B cell (primary cell): ENCODE results near the gene PEX7. TPM values are rescaled to one million over a fixed set of nuclear protein-coding genes. Genes with fewer than 3 reads are reported as not detected.

Source experiments
- ATAC-seq: fragments of 200-7000 bp; cut with Tn5 transposase; one replicate; pipeline ENCODE4 v1.10.0; 2021; ENCODE audit warnings: low read depth, mild to moderate bottlenecking, moderate number of reproducible peaks, moderate library complexity
- CTCF ChIA-PET: fragments of 350-600 bp; sonication (Branson Sonifier 250); formaldehyde crosslinking; loops from one replicate; lab custom pipeline; 2021; ENCODE audit warnings: antibody characterized with exemption, inconsistent platforms; lab: Charles Lee
- POLR2A ChIA-PET: fragments of 350-600 bp; sonication (Branson Sonifier 250); formaldehyde crosslinking; loops from one replicate; lab custom pipeline; 2021; ENCODE audit warnings: antibody characterized with exemption; lab: Charles Lee
- DNase-seq: peaks from one replicate; pipeline ENCODE4 v3.0.0; 2013
- H2AFZ ChIP-seq: 2 replicates; pipeline ENCODE4 v1.6.1; 2012; ENCODE audit warnings: mild to moderate bottlenecking, low read depth, low read length; ENCODE audit not compliant: insufficient read depth, poor library complexity, severe bottlenecking
- H3K27ac ChIP-seq, 2 donors: 1 replicate in 1 of 2; 2 replicates in 1 of 2; pipeline ENCODE4 v1.5.1; 2012 to 2013; ENCODE audit warnings: low read length in 2 of 2, mild to moderate bottlenecking in 2 of 2, moderate library complexity in 1 of 2
- H3K27me3 ChIP-seq, 4 experiments: fragments of 200-600 bp in 1 of 4; sonication (generic) in 1 of 4; replicated peaks in 1 of 4; 1 replicate in 2 of 4; 2 replicates in 2 of 4; pipeline versions ENCODE4 v1.6.1 to v1.7.0; 2013 to 2016; ENCODE audit warnings: low read length in 3 of 4, mild to moderate bottlenecking in 2 of 4, mixed read lengths in 1 of 4, moderate library complexity in 1 of 4; ENCODE audit not compliant: insufficient read depth in 4 of 4, control insufficient read depth in 3 of 4; ENCODE audit errors: control extremely low read depth in 1 of 4
- H3K36me3 ChIP-seq, 2 experiments: replicated peaks in 1 of 2; 1 replicate in 1 of 2; 2 replicates in 1 of 2; pipeline versions ENCODE4 v1.6.1 to v1.7.1; 2013; ENCODE audit warnings: low read length in 1 of 2; ENCODE audit not compliant: insufficient read depth in 2 of 2, control insufficient read depth in 1 of 2; ENCODE audit errors: control extremely low read depth in 1 of 2, extremely low read depth in 1 of 2
- H3K4me1 ChIP-seq, 2 donors: fragments of 200-600 bp in 1 of 2; sonication (generic) in 1 of 2; 1 replicate in 1 of 2; 2 replicates in 1 of 2; pipeline versions ENCODE4 v1.5.1 to v1.6.1; 2013 to 2017; ENCODE audit warnings: low read length in 2 of 2; ENCODE audit not compliant: control insufficient read depth in 2 of 2, insufficient read depth in 2 of 2
- H3K4me2 ChIP-seq: replicated peaks from 2 replicates; pipeline ENCODE3; 2012; ENCODE audit warnings: mild to moderate bottlenecking, low read depth, low read length; ENCODE audit not compliant: poor library complexity, severe bottlenecking
- H3K4me3 ChIP-seq, 5 experiments: fragments of 200-600 bp in 1 of 5; sonication (generic) in 1 of 5; 1 replicate in 3 of 5; 2 replicates in 2 of 5; pipeline versions ENCODE4 v1.5.1 to v1.7.0; 2011 to 2016; ENCODE audit warnings: low read length in 4 of 5, mild to moderate bottlenecking in 4 of 5, low read depth in 2 of 5, control low read depth in 1 of 5, moderate library complexity in 1 of 5; ENCODE audit not compliant: insufficient read depth in 1 of 5; ENCODE audit errors: control extremely low read depth in 1 of 5, extremely low read depth in 1 of 5
- H3K79me2 ChIP-seq: fragments of 200-600 bp; sonication (generic); one replicate; pipeline ENCODE4 v1.6.0; 2016; ENCODE audit warnings: low read length; ENCODE audit not compliant: control insufficient read depth, insufficient read depth
- H3K9ac ChIP-seq: fragments of 200-600 bp; sonication (generic); 2 replicates; pipeline ENCODE4 v1.6.1; 2017; ENCODE audit warnings: mild to moderate bottlenecking, low read length, moderate library complexity
- H3K9me3 ChIP-seq, 3 donors: one replicate each; pipeline versions ENCODE4 v1.6.1 to v1.7.1; 2013; ENCODE audit warnings: low read length in 2 of 3; ENCODE audit not compliant: control insufficient read depth in 2 of 3, insufficient read depth in 1 of 3; ENCODE audit errors: control extremely low read depth in 1 of 3
- H4K20me1 ChIP-seq: 2 replicates; pipeline ENCODE4 v1.6.0; 2012; ENCODE audit warnings: mild to moderate bottlenecking, low read length; ENCODE audit not compliant: insufficient read depth, control insufficient read depth, poor library complexity, severe bottlenecking
- H3K27ac Mint-ChIP-seq: one replicate; pipeline ENCODE4 v1.8.0; 2021; ENCODE audit warnings: mixed read lengths
- H3K27me3 Mint-ChIP-seq: one replicate; pipeline ENCODE4 v1.8.0; 2021; ENCODE audit warnings: mixed read lengths
- H3K4me1 Mint-ChIP-seq: one replicate; pipeline ENCODE4 v1.8.0; 2021; ENCODE audit warnings: mixed read lengths
- H3K4me3 Mint-ChIP-seq: one replicate; pipeline ENCODE4 v1.8.0; 2021; ENCODE audit warnings: mixed read lengths
- H3K9me3 Mint-ChIP-seq: one replicate; pipeline ENCODE4 v1.8.0; 2022; ENCODE audit warnings: mixed read lengths; ENCODE audit not compliant: insufficient read depth
- EZH2 ChIP-seq: IDR thresholded peaks from 2 replicates; pipeline ENCODE4 v1.6.1; 2012; ENCODE audit warnings: borderline replicate concordance, low read depth, mild to moderate bottlenecking, moderate library complexity, low read length; ENCODE audit not compliant: insufficient read depth, poor library complexity, severe bottlenecking
- WGBS: methylation state at CpG from one replicate; pipeline ENCODE4 v1.1.5; 2013; ENCODE audit warnings: missing lambda C conversion rate; ENCODE audit not compliant: insufficient coverage; 5-methylcytosine and 5-hydroxymethylcytosine counted together
- intact Hi-C: fragments of 100-400 bp; cut with micrococcal nuclease; formaldehyde crosslinking; loops from one replicate; pipeline ENCODE4 v1.10.0; 2022
- polyA plus RNA-seq: library from polyadenylated mRNA; depleted of rRNA; stranded (reverse); fragments of >200 nt; gene quantifications from 2 replicates; pipeline ENCODE4 v1.2.3, GENCODE V29; 2012
- total RNA-seq, 2 donors: library from RNA; stranded (reverse); fragments of 120-200 nt in 1 of 2; gene quantifications; 1 replicate in 1 of 2; 2 replicates in 1 of 2; pipeline versions ENCODE4 v1.2.3 to v1.2.4, GENCODE V29; 2013 to 2022
- TF ChIP-seq, protein P1 (sequence below): fragments of 200-600 bp; IDR thresholded peaks from one replicate; pipeline ENCODE4 v1.8.0; 2022; ENCODE audit warnings: antibody characterized with exemption, mild to moderate bottlenecking

PEX7 gene
- total and polyA plus RNA-seq, 2 donors (not counting 1 experiment from before 2014, with no cell fraction given) = 3.9 TPM

DNA sequence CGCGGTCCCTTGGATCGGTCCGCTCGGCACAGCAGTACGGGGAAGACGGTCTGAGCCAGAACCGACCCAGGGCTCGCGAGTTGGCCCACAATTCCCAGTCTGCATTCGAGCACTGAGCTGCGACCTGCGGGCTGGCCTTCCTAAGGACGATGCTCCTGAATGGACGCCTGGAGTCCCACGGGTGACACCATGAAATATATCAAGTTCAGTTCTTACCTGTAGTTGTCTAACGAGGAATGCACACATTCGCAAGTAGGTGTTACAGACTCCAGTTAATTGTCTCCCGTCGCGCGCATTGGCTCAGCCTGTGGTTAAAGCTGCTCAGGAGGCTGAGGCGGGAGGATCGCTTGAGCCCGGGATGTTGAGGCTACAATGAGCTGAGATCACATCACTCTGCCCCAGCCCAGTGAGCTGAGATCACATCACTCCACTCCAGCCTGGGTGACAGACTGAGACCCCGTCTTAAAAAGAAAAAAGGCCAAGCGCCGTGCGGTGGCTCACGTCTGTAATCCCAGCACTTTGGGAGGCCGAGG, 802 bp downstream of the PEX7 start:
- Mint-ChIP-seq H3K4me1 (peaks cover 20% of the 10 kb centered on the region), H3K27me3 (peaks cover 3% of the 10 kb centered on the region), H3K4me3 (peak overlapping the region; percentile 90), H3K27ac (peak overlapping the region; percentile 91), H3K9me3 (no peaks in the 10 kb centered on the region)
- H3K4me1 ChIP-seq = peaks cover 12 to 13% of the 10 kb centered on the region in 2 donors
- peak overlapping the region; percentile 65 to 95 for H3K27ac ChIP-seq
- peaks cover 0 to 6% (median 0%) of the 10 kb centered on the region in 3 donors for H3K9me3 ChIP-seq
- peaks cover 3% of the 10 kb centered on the region for H3K79me2 ChIP-seq
- intact Hi-C loops = loop anchor here (2.0 to 10.0 kb wide), 4 partner anchors 102 to 534 kb away; partner anchors contain the start of genes BCLAF1, IFNGR1 and SLC35D3
- 67% methylated on average over 31 of the region's 31 CpGs for WGBS
- H3K4me2 ChIP-seq = peak overlapping the region; percentile 82
- peak overlapping the region; percentile 88 for H3K9ac ChIP-seq
- ATAC-seq (no peak), DNase-seq (no peak)
- TF ChIP-seq, protein P1, sequence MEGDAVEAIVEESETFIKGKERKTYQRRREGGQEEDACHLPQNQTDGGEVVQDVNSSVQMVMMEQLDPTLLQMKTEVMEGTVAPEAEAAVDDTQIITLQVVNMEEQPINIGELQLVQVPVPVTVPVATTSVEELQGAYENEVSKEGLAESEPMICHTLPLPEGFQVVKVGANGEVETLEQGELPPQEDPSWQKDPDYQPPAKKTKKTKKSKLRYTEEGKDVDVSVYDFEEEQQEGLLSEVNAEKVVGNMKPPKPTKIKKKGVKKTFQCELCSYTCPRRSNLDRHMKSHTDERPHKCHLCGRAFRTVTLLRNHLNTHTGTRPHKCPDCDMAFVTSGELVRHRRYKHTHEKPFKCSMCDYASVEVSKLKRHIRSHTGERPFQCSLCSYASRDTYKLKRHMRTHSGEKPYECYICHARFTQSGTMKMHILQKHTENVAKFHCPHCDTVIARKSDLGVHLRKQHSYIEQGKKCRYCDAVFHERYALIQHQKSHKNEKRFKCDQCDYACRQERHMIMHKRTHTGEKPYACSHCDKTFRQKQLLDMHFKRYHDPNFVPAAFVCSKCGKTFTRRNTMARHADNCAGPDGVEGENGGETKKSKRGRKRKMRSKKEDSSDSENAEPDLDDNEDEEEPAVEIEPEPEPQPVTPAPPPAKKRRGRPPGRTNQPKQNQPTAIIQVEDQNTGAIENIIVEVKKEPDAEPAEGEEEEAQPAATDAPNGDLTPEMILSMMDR = peak; percentile 40
- no peak for TF ChIP-seq EZH2
- peak overlapping the region; percentile 99 for H2AFZ ChIP-seq
- POLR2A ChIA-PET = interaction anchor here (0.6 to 1.6 kb wide), 3 partner anchors 31 to 278 kb away, joined by 3 to 7 read pairs (median 4); partner anchors contain the start of gene MAP3K5
- peak overlapping the region; percentile 45 to 77 (median 61) for H3K4me3 ChIP-seq
- H4K20me1 ChIP-seq = no peaks in the 10 kb centered on the region
- no peaks in the 10 kb centered on the region for H3K36me3 ChIP-seq
- peaks cover 0 to 3% (median 0%) of the 10 kb centered on the region in 4 experiments for H3K27me3 ChIP-seq
- CTCF ChIA-PET = interaction anchor here (0.5 to 3.2 kb wide), 8 partner anchors 22 to 533 kb away, joined by 3 to 22 read pairs (median 4); partner anchors contain the start of genes BCLAF1 and MAP3K5

DNA sequence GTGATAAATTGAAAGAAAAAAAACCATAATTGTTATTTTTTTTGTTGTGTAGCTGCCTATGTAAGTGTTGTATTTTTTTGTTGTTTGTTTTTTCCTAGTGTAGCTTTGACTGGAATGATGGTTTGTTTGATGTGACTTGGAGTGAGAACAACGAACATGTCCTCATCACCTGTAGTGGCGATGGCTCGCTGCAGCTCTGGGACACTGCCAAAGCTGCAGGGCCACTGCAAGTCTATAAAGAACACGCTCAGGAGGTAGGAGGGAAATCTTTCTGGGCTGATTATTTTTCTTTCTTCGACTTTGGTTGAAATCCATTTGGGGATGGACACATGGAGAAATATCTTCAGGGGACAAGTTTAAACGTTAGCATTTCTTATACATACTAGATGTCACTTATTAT, 3.8 kb downstream of the PEX7 start:
- peaks cover 31% of the 10 kb centered on the region for H3K4me1 Mint-ChIP-seq
- no peaks in the 10 kb centered on the region for H3K27me3 ChIP-seq
- H3K79me2 ChIP-seq = peaks cover 3% of the 10 kb centered on the region
- H3K36me3 ChIP-seq = peaks cover 0 to 9% of the 10 kb centered on the region in 2 experiments
- H3K27me3 Mint-ChIP-seq = no peaks in the 10 kb centered on the region
- no peak overlapping the region for H3K27ac Mint-ChIP-seq
- H4K20me1 ChIP-seq = no peaks in the 10 kb centered on the region
- H3K27ac ChIP-seq = no peak overlapping the region
- H3K4me1 ChIP-seq = peaks cover 17 to 22% of the 10 kb centered on the region in 2 donors
- TF ChIP-seq, protein P1 = no peak
- TF ChIP-seq EZH2 = no peak
- CTCF ChIA-PET = interaction anchor here (1.5 kb wide), 1 partner anchor 34 kb away, joined by 5 read pairs; the partner anchor contains the start of gene MAP3K5
- WGBS = 100% methylated on average over 3 of the region's 6 CpGs
- H2AFZ ChIP-seq = no peak overlapping the region
- POLR2A ChIA-PET = no interaction called here
- no peak overlapping the region for H3K4me3 ChIP-seq
- H3K9me3 ChIP-seq = peaks cover 1 to 11% (median 10%) of the 10 kb centered on the region in 3 donors
- no peak overlapping the region for H3K9ac ChIP-seq
- peaks cover under 1% of the 10 kb centered on the region for H3K9me3 Mint-ChIP-seq
- H3K4me2 ChIP-seq = no peak overlapping the region
- ATAC-seq (no peak), DNase-seq (no peak)
- intact Hi-C loops = loop anchor here (10.0 kb wide), 2 partner anchors 99 to 279 kb away; partner anchors contain the start of gene SLC35D3
- no peak overlapping the region for H3K4me3 Mint-ChIP-seq
